Measurements from ENCODE around the gene CNN2. TPM values are rescaled to one million over a fixed set of nuclear protein-coding genes. Genes with fewer than 3 reads are reported as not detected.

CNN2 gene
- total and polyA plus RNA-seq, 2 of the 13 experiments (the other 11 are each of a cell fraction or from before 2014, with no cell fraction given), result 63.6 to 70.0 TPM

DNA sequence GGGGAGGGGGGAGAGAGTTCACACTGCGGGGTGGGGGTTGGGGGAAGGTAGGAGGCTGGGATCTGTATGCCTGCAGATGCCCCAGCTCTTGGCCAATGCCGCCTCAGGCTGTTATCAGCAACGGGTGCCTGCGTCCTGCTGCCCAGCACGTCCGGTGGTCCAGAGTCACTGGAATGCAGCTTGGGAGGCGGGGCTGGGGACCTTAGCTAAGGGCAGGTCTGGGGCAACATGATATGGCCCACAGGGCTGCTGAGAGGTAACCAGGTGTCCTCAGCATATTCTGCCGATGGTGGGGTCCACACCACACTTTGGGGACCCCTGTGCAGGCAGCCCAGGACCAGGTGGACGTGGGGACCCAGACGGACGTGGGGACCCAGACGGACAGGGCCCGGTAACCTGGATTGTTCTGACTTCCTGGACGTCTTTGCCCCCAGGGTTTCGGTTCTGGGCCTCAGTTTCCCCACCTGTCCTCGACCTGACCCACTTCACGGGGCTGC, 39.9 kb downstream of the CNN2 start (continued):
- TF ChIP-seq, protein P1, sequence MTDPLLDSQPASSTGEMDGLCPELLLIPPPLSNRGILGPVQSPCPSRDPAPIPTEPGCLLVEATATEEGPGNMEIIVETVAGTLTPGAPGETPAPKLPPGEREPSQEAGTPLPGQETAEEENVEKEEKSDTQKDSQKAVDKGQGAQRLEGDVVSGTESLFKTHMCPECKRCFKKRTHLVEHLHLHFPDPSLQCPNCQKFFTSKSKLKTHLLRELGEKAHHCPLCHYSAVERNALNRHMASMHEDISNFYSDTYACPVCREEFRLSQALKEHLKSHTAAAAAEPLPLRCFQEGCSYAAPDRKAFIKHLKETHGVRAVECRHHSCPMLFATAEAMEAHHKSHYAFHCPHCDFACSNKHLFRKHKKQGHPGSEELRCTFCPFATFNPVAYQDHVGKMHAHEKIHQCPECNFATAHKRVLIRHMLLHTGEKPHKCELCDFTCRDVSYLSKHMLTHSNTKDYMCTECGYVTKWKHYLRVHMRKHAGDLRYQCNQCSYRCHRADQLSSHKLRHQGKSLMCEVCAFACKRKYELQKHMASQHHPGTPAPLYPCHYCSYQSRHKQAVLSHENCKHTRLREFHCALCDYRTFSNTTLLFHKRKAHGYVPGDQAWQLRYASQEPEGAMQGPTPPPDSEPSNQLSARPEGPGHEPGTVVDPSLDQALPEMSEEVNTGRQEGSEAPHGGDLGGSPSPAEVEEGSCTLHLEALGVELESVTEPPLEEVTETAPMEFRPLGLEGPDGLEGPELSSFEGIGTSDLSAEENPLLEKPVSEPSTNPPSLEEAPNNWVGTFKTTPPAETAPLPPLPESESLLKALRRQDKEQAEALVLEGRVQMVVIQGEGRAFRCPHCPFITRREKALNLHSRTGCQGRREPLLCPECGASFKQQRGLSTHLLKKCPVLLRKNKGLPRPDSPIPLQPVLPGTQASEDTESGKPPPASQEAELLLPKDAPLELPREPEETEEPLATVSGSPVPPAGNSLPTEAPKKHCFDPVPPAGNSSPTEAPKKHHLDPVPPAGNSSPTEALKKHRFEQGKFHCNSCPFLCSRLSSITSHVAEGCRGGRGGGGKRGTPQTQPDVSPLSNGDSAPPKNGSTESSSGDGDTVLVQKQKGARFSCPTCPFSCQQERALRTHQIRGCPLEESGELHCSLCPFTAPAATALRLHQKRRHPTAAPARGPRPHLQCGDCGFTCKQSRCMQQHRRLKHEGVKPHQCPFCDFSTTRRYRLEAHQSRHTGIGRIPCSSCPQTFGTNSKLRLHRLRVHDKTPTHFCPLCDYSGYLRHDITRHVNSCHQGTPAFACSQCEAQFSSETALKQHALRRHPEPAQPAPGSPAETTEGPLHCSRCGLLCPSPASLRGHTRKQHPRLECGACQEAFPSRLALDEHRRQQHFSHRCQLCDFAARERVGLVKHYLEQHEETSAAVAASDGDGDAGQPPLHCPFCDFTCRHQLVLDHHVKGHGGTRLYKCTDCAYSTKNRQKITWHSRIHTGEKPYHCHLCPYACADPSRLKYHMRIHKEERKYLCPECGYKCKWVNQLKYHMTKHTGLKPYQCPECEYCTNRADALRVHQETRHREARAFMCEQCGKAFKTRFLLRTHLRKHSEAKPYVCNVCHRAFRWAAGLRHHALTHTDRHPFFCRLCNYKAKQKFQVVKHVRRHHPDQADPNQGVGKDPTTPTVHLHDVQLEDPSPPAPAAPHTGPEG (CRISPR knock-in tag; IDR thresholded peaks at IDR 0.05), result no peak
- TF ChIP-seq PPARG (CRISPR knock-in tag; conservative IDR thresholded peaks at IDR 0.05) (no peak), HCFC1 (IDR thresholded peaks at IDR 0.05; ENCODE audit: low read depth, low read length) (no peak), ERF (CRISPR knock-in tag; IDR thresholded peaks at IDR 0.05) (no peak), ISL2 (CRISPR knock-in tag; IDR thresholded peaks at IDR 0.05) (no peak), ZNF75D (CRISPR knock-in tag; IDR thresholded peaks at IDR 0.05; ENCODE audit: borderline replicate concordance) (no peak), ZNF589 (CRISPR knock-in tag; conservative IDR thresholded peaks at IDR 0.05) (no peak), NFE2 (CRISPR knock-in tag; IDR thresholded peaks at IDR 0.05) (no peak), GLI4 (CRISPR knock-in tag; IDR thresholded peaks at IDR 0.05; ENCODE audit: borderline replicate concordance) (no peak), ZFP90 (CRISPR knock-in tag; IDR thresholded peaks at IDR 0.05; ENCODE audit: borderline replicate concordance) (peak; percentile 60; the same call in 1 of the 2 replicates), ZNF616 (CRISPR knock-in tag; IDR thresholded peaks at IDR 0.05; ENCODE audit: low read depth) (no peak; the same call in 1 of the 2 replicates)
- TF ChIP-seq, protein P2, sequence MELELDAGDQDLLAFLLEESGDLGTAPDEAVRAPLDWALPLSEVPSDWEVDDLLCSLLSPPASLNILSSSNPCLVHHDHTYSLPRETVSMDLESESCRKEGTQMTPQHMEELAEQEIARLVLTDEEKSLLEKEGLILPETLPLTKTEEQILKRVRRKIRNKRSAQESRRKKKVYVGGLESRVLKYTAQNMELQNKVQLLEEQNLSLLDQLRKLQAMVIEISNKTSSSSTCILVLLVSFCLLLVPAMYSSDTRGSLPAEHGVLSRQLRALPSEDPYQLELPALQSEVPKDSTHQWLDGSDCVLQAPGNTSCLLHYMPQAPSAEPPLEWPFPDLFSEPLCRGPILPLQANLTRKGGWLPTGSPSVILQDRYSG (CRISPR knock-in tag; IDR thresholded peaks at IDR 0.05), result no peak
- TF ChIP-seq, protein P3, sequence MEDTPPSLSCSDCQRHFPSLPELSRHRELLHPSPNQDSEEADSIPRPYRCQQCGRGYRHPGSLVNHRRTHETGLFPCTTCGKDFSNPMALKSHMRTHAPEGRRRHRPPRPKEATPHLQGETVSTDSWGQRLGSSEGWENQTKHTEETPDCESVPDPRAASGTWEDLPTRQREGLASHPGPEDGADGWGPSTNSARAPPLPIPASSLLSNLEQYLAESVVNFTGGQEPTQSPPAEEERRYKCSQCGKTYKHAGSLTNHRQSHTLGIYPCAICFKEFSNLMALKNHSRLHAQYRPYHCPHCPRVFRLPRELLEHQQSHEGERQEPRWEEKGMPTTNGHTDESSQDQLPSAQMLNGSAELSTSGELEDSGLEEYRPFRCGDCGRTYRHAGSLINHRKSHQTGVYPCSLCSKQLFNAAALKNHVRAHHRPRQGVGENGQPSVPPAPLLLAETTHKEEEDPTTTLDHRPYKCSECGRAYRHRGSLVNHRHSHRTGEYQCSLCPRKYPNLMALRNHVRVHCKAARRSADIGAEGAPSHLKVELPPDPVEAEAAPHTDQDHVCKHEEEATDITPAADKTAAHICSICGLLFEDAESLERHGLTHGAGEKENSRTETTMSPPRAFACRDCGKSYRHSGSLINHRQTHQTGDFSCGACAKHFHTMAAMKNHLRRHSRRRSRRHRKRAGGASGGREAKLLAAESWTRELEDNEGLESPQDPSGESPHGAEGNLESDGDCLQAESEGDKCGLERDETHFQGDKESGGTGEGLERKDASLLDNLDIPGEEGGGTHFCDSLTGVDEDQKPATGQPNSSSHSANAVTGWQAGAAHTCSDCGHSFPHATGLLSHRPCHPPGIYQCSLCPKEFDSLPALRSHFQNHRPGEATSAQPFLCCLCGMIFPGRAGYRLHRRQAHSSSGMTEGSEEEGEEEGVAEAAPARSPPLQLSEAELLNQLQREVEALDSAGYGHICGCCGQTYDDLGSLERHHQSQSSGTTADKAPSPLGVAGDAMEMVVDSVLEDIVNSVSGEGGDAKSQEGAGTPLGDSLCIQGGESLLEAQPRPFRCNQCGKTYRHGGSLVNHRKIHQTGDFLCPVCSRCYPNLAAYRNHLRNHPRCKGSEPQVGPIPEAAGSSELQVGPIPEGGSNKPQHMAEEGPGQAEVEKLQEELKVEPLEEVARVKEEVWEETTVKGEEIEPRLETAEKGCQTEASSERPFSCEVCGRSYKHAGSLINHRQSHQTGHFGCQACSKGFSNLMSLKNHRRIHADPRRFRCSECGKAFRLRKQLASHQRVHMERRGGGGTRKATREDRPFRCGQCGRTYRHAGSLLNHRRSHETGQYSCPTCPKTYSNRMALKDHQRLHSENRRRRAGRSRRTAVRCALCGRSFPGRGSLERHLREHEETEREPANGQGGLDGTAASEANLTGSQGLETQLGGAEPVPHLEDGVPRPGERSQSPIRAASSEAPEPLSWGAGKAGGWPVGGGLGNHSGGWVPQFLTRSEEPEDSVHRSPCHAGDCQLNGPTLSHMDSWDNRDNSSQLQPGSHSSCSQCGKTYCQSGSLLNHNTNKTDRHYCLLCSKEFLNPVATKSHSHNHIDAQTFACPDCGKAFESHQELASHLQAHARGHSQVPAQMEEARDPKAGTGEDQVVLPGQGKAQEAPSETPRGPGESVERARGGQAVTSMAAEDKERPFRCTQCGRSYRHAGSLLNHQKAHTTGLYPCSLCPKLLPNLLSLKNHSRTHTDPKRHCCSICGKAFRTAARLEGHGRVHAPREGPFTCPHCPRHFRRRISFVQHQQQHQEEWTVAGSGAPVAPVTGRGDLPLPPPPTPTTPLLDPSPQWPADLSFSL (CRISPR knock-in tag; IDR thresholded peaks at IDR 0.05), result no peak
- TF ChIP-seq, protein P4, sequence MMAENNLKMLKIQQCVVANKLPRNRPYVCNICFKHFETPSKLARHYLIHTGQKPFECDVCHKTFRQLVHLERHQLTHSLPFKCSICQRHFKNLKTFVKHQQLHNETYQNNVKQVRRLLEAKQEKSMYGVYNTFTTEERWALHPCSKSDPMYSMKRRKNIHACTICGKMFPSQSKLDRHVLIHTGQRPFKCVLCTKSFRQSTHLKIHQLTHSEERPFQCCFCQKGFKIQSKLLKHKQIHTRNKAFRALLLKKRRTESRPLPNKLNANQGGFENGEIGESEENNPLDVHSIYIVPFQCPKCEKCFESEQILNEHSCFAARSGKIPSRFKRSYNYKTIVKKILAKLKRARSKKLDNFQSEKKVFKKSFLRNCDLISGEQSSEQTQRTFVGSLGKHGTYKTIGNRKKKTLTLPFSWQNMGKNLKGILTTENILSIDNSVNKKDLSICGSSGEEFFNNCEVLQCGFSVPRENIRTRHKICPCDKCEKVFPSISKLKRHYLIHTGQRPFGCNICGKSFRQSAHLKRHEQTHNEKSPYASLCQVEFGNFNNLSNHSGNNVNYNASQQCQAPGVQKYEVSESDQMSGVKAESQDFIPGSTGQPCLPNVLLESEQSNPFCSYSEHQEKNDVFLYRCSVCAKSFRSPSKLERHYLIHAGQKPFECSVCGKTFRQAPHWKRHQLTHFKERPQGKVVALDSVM (CRISPR knock-in tag; IDR thresholded peaks at IDR 0.05), result no peak

All from HepG2 (cell line).